Activated CD8-positive, alpha-beta memory T cell treated with anti-CD3 and anti-CD28 coated beads for 36 hours (primary cell): Measurements from ENCODE around the gene GBA2. TPM values are rescaled to one million over a fixed set of nuclear protein-coding genes. Genes with fewer than 3 reads are reported as not detected.

Source experiments
- CTCF ChIA-PET: fragments of 350-600 bp; sonication (Branson Sonifier 250); formaldehyde crosslinking; loops from one replicate; lab custom pipeline; 2021; ENCODE audit warnings: antibody characterized with exemption; lab: Charles Lee
- POLR2A ChIA-PET: fragments of 350-600 bp; sonication (Branson Sonifier 250); formaldehyde crosslinking; loops from one replicate; lab custom pipeline; 2021; ENCODE audit warnings: antibody characterized with exemption; lab: Charles Lee
- total RNA-seq, 2 experiments: library from RNA; stranded (reverse); gene quantifications; one replicate each; pipeline ENCODE4 v1.2.3, GENCODE V29; 2021

GBA2 gene
- total RNA-seq, 2 experiments from 2014 or later, result 38.7 to 40.1 TPM

GRCh38 chr9:35749515-35750255 lies 657 bp upstream of the GBA2 start:
- POLR2A ChIA-PET, result interaction anchor here (0.6 to 3.0 kb wide), 4 partner anchors 18 to 92 kb away, joined by 3 to 27 read pairs (median 4); partner anchors contain the start of genes CCDC107, CREB3, RMRP and TLN1
- CTCF ChIA-PET, result interaction anchor here (0.6 to 3.2 kb wide), 5 partner anchors 10 to 53 kb away, joined by 3 to 15 read pairs (median 4); partner anchors contain the start of genes CREB3 and TLN1

DNA sequence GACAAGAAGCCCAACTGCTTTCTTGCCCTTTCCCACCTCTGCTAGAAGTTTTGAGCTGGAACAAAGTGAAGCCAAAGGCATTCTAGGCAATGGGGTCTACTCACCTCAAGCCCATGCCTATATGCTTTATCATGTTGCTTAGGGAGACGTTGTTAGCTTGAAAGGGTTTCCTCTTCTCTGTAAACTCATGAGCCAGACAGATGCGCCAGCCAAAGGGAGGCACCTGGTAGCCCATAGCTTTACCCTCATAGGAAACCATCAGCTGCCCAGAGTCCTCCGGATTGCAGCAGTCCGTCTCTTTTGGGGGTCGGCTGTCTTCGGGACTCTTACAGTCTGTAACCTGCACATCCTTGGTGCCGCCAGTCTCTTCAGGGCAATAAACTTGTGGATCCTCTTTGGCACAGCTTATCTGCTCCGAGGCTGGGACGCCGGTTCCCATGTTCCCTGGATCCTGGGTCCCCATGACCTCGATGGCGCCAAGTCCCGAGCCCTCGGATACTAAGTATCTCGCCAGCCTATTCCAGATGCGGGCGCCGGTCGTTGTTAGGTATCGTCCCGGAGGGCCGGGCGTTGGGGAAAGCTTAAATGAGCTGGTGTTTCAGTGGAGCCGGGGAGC lies 678 bp downstream of the GBA2 start:
- ChIA-PET CTCF (interaction anchor here (1.2 to 3.2 kb wide), 5 partner anchors 8 to 52 kb away, joined by 3 to 15 read pairs (median 9); partner anchors contain the start of genes CREB3 and TLN1), POLR2A (interaction anchor here (0.5 to 3.0 kb wide), 5 partner anchors 16 to 1415 kb away, joined by 3 to 27 read pairs (median 5); partner anchors contain the start of genes CCDC107, CREB3, RMRP and TLN1)

- ChIA-PET POLR2A (interaction anchor here (1.0 kb wide), 1 partner anchor 46 kb away, joined by 3 read pairs; no protein-coding TSS in a partner anchor), CTCF (interaction anchor here (1.1 to 2.6 kb wide), 3 partner anchors 8 to 16 kb away, joined by 4 to 10 read pairs (median 4); no protein-coding TSS in a partner anchor)
Observed at GRCh38 chr9:35746583-35746982, 2.4 kb downstream of the GBA2 start.

DNA sequence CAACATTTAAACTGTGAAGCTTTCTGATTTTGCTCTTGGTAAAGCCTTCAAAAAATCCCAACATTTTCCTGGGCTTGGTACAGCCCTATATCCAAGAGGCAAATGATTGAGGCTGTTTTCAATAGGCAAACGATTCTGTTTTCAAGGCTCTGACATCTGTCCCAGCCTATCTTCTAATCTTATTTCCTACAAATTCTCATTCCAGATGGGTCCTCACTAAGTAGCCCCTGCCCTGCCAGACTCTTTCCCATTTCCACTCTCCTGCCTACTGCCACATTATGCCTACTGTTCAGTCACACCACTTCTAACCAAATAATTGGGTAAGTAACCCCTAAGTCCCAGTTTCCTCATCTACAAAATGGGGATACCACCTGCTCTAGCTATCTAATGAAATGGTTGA lies 3.5 kb downstream of the GBA2 start:
- ChIA-PET CTCF (interaction anchor here (1.0 to 2.6 kb wide), 4 partner anchors 7 to 18 kb away, joined by 3 to 10 read pairs (median 4); no protein-coding TSS in a partner anchor), POLR2A (interaction anchor here (0.7 to 1.0 kb wide), 2 partner anchors 17 to 45 kb away, joined by 3 to 4 read pairs; no protein-coding TSS in a partner anchor)

GRCh38 chr9:35743880-35744518 lies 5.0 kb downstream of the GBA2 start:
- CTCF ChIA-PET, result interaction anchor here (0.8 kb wide), 1 partner anchor 13 kb away, joined by 3 read pairs; no protein-coding TSS in a partner anchor
- POLR2A ChIA-PET, result no interaction called here

DNA sequence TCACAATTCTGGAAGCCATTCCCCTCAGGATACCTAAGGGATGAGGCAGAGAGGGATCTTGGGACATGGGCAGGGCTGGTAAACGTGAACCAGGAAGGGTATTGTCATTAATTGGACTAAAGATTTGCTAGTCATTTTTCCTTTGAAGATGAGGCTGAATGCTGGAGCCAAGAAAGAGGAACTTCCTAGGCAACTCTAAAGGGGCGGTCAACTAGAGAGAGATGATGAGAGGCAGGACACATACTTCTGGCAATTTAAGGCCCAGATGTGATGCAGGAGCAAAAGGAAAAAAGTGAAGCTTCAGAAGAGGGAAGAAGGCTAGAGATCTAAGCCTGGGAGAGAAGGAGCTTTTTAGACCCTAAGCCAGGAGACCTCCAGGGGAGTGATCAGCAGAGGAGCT lies 5.6 kb downstream of the GBA2 start:
- POLR2A ChIA-PET, result no interaction called here

DNA sequence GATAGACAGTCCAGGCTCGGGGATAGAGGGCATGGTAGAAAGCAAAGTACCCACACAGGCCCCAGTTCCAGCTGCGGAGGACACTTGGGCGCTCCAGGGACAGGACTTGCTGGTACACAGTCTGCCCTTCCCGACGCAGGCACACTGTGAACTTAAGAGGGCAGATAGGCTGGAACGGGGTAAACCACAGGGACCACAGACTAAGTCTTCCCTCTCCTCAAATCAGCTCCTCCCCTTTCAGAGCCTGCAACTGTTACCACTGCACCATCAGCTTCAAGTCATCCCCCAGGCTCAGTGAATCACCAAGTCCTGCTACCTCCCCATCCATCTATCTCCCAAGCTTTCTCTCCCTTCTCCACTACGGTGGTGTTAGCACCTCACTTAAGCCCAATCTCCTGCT lies 7.3 kb downstream of the GBA2 start:
- ChIA-PET CTCF (interaction anchor here (0.6 kb wide), 1 partner anchor 297 kb away, joined by 4 read pairs; no protein-coding TSS in a partner anchor), POLR2A (interaction anchor here (1.0 kb wide), 1 partner anchor 10 kb away, joined by 3 read pairs; the partner anchor contains the start of genes CREB3 and TLN1)

More for the DNA sequence above, 5.6 kb downstream of the GBA2 start:
- CTCF ChIA-PET, result interaction anchor here (0.8 to 1.6 kb wide), 2 partner anchors 13 kb away, joined by 3 read pairs; no protein-coding TSS in a partner anchor

DNA sequence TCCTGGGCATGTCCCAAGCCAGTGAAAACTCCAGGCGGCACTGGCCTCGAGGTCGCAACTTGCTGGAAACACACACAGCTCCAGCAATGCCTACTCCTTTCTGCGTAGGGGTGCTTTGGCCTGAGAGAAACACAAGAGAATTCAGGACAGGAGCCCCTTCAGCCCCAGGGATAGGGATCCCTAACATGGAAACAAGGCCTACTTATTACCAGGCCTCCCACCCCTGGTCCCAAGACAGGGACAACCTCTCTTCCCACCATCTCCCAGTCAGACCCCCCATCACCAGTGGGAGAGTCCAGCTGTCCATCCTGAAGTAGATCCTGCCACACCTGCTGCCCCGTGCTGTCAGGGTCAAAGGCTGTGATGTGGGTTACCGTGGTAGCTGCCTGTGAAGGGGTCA lies 8.8 kb downstream of the GBA2 start:
- ChIA-PET POLR2A (no interaction called here), CTCF (interaction anchor here (1.3 to 1.4 kb wide), 2 partner anchors 9 to 76 kb away, joined by 3 to 4 read pairs; partner anchors contain the start of gene RGP1)

DNA sequence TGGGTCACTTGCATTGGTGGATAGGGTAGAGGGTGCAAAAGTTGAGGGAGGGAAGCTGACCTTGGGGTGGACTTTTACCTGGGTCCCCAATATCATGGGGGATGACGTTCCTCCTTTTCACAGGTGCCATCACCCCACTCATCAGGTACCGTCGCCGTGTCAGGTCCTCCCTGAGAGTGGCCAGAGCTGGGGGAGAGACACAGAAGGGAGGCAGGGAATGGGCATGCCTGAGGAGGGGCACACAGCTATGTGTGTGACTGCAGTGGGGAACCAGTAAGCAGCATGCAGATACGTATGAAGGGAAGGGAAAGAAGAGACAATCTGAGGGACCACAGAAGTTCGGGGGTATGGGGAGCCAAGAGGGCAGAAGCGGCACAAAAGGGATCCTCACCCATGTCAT lies 10.1 kb downstream of the GBA2 start:
- ChIA-PET POLR2A (interaction anchor here (0.6 kb wide), 1 partner anchor 11 kb away, joined by 3 read pairs; no protein-coding TSS in a partner anchor), CTCF (interaction anchor here (0.6 to 2.5 kb wide), 4 partner anchors 8 to 168 kb away, joined by 3 to 10 read pairs (median 4); partner anchors contain the start of gene RGP1)

DNA sequence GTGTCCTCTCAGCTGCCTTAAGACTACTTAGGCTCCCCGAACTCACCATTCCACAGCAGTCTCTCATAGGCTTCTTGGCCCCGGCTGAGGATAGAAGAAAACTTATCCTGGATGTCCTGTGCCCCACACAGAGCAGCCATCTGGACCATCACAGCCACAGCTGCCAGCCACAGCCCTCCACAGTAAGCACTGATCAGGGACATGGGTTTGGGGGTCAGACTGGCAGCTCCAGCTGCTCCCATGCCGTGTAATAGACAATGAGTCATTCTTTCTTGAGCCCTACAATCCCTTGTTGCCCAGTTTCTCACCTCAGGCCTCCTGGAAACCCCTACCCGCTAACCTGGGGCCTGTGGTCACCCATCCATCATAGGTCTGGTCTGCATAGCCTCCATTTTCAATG lies 10.8 kb downstream of the GBA2 start:
- ChIA-PET POLR2A (no interaction called here), CTCF (interaction anchor here (1.2 to 2.5 kb wide), 2 partner anchors 9 to 18 kb away, joined by 4 to 10 read pairs; no protein-coding TSS in a partner anchor)

- POLR2A ChIA-PET, result no interaction called here
- CTCF ChIA-PET, result interaction anchor here (1.4 to 2.5 kb wide), 4 partner anchors 10 to 75 kb away, joined by 4 to 10 read pairs (median 6); partner anchors contain the start of gene SPAG8
Observed at GRCh38 chr9:35737143-35737542, 11.9 kb downstream of the GBA2 start.

- POLR2A ChIA-PET, result no interaction called here
- CTCF ChIA-PET, result interaction anchor here (0.7 to 1.5 kb wide), 10 partner anchors 10 to 168 kb away, joined by 3 to 8 read pairs (median 4); partner anchors contain the start of gene SPAG8
Observed at GRCh38 chr9:35736201-35736633, 12.8 kb downstream of the GBA2 start.

DNA sequence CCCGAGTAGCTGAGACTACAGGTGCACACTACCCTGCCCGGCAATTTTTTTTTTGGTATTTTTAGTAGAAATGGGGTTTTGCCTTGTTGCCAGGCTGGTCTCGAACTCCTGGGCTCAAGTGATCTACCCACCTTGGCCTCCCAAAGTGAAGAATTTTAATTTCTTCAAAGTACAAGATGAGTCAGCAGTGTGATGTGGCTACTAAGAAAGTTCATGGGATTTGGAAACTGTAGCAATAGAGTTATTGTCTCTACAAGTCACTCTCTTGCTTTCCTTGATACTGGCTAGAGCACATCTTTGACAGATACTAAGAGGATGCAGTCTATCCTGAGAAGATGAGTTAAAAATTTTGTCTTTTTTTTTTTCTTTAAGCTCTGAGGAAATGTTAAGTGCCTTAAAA lies 14.9 kb downstream of the GBA2 start:
- ChIA-PET CTCF (interaction anchor here (1.1 to 1.7 kb wide), 2 partner anchors 14 to 19 kb away, joined by 5 to 9 read pairs; partner anchors contain the start of genes GBA2, MSMP and RGP1), POLR2A (interaction anchor here (0.7 kb wide), 1 partner anchor 82 kb away, joined by 3 read pairs; no protein-coding TSS in a partner anchor)

GRCh38 chr9:35732800-35733541 lies 16.1 kb downstream of the GBA2 start:
- POLR2A ChIA-PET, result interaction anchor here (0.6 to 3.1 kb wide), 6 partner anchors 8 to 75 kb away, joined by 3 to 27 read pairs (median 5); partner anchors contain the start of genes ARHGEF39, CCDC107, GBA2 and RGP1
- CTCF ChIA-PET, result interaction anchor here (0.8 to 6.2 kb wide), 9 partner anchors 15 to 129 kb away, joined by 3 to 30 read pairs (median 3); partner anchors contain the start of genes CCDC107, GBA2, RGP1 and RMRP

- ChIA-PET POLR2A (interaction anchor here (0.6 to 3.1 kb wide), 6 partner anchors 9 to 74 kb away, joined by 3 to 27 read pairs (median 5); partner anchors contain the start of genes ARHGEF39, CCDC107, GBA2 and RGP1), CTCF (interaction anchor here (0.8 to 6.2 kb wide), 12 partner anchors 16 to 129 kb away, joined by 3 to 30 read pairs (median 4); partner anchors contain the start of genes CCDC107, GBA2, RGP1 and RMRP)
Observed at GRCh38 chr9:35732185-35732799, 16.7 kb downstream of the GBA2 start, which contains the start of the genes CREB3 and TLN1. TSS of gene CREB3 (plus strand) at chr9:35732666. CDS start at chr9:35732773, 107 bp downstream. TSS of gene TLN1 (minus strand) at chr9:35732195. CDS start at chr9:35725694, 6,501 bp downstream.
